GM19467 (cell line): Measurements from ENCODE around the gene ATG7.

Experiments
- ATAC-seq: cut with Tn5 transposase; IDR thresholded peaks from one replicate; pipeline ENCODE4 v1.9.1; 2021; ENCODE audit warnings: mild to moderate bottlenecking, moderate library complexity; ENCODE audit not compliant: unreplicated experiment

ATG7 gene

DNA sequence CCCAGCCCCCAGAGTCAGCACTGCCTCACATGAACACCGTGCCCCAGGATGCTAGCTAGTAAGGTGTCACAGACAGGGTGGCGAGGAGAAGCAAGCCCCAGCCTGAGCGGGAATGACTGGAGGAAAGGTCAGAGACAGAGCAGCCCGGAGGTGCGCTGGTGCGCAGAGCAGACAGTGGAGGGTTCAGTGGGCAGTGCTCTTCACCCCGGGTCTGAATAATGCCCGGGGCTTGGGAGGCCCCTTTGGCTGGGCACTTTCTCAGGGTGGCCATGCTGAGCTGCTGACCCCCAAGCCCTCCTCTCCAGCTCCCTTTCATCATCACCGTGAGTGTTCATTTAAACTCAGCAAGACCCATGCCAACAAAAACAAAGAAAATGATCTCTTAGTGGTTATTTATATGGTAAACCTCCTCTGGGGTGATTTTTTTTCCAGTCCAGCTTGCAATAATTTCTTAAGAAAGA lies 260.8 kb downstream of the ATG7 start:
- ATAC-seq, result no peak

DNA sequence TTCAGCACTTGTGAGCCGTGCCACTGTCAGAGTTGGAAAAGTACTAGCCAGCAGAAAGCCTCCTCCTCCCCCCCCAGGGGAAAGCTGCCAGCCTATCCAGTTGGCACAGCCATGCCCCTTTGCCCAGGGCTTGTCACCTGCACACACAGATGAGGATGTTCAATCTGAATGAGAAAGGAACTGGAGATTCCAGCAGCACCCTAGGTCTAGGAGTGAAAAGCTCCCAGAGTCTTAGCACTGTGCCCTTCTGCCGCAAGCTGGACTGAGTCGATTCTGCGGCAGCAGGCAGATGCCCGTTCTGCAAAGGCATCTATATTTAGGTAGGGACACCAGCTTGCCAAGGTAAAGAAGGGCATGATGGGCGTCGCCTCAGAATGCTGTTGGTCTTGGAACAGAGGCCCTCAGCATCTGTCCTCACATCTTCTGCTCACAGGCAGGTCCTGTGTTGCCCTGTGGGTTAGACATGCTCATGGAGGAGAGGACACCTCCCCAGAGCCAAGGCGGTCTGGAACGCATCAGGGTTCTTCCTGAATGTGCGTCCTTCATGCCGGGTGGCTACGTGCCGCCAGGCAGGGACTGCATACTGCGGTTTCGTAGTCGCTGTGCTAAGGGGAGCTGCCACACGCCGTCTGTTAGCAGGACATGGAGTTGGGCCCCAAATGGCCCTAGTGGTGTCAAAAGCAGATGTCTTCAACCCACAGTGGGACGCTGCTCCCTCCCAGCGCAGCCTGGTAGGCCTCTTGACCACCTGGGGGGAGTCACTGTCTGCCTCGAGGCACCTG lies 262.0 kb downstream of the ATG7 start:
- ATAC-seq, result no peak

DNA sequence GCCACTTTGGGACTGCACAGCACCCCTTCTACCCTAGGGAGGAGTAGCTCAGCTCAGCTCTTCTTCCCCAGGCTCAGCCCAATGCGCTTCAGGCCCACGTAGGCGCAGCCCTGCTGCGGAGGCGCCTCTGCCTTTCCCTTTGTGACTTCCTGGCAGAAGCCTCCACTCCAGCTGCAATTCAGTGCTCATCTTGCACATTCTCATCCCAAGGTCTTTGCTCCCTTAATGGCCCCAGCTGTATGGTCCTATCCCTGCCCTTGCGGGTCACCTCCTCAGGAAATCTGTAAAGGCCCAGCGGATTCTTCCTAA lies 262.6 kb downstream of the ATG7 start:
- no peak for ATAC-seq

DNA sequence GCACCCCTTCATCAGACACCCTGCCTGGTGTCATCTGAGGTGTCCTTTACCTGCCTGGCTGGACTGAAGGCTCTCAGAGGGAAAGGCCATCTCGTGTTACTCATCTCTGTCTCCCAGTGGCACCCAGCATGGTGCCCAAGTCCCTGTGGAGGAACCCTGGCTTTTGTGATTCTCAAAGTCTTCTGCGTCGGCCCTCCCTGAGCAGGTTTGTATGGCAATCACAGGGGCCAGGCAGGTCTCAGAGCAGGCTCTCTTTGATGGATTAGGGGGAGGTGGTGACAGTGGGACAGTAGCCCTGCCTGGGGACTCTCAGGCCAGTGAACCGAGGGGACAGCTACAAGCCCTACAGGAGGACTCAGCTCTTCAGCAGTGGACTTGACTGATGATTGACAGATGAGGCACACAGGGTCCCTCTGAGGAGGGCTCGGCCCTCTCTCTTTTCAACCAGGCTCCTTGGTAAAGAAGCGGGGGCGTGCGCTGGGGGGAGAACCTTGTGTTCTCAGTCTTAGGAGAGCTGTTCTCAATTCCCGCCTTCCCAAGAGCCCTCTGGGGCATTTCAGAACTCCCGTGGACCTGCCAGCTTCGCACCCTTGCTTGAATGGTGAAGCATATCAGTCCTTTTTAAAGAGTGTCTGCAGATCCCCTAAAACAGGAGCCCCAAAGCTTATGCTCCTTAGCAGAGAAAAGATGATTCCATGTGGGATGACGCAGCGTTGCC lies 263.2 kb downstream of the ATG7 start:
- ATAC-seq, result no peak

DNA sequence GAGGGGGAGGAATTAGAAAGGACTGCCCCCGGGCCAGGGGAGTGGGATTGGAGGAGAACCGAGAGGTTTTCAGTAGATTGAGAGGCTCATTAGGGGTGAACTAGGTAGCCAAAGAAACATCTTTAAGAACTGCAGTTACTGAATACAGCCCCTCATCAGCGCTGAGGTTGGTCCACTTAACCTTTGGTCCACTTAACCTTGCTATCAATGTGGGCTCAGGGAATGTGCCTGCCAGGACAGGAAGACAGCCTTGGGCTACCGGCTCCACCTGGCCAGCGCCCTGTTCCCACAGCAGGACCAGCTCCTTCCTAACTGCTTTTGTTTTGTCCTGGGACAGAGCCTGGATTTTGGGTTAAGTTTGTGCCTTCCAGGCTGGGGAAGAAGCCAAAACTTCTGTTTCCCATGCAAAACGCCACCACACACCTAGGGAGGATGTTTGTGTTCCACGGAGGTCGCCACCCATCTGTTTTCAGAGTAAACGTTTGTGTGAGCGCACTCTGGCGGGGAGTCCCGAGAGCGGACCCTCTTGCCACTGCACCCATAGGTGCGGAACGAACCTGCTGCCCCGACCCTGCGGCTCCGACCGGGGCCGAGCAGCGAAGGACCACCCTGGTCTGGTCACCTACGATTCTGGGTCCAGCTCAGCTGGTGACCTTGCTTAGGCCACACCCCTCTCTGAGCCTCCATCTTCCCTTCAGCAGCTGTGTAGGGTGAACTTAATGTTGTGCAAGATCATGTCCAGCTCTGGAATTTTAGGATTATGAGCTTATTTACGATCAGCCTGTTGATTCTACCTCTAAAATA lies 264.1 kb downstream of the ATG7 start:
- ATAC-seq, result no peak

DNA sequence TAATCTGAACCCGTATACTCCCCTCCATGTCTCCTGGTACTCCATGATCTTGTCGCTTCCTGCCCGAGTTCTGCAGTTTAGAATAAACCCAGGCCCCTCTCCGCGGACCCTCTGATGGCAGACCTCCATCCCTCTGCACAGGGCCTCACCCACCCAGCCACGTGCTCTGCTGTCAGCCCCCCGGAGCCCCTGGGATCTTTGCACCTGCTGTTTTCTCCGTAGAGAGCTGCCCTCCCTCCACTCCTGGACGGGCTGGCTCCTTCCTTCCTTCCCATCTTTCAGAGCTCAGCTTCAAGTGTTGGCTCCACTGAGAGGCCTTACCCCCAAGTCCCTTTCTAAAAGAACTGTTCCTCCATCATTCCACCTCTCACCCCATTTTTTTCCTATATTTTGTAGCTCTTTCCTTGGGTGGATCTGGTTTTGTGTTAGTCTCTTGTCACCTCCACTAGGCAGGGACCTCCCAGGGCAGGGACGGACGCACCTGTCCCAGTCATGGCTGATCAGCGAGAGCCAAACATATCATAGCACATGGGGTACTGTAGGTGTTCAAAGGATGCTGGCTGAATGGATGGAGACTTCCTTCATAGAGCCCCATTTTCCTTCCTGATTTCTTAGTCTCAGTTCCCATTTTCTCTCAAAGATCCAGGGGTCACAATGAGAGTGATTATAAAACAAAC lies 264.9 kb downstream of the ATG7 start:
- ATAC-seq, result no peak

DNA sequence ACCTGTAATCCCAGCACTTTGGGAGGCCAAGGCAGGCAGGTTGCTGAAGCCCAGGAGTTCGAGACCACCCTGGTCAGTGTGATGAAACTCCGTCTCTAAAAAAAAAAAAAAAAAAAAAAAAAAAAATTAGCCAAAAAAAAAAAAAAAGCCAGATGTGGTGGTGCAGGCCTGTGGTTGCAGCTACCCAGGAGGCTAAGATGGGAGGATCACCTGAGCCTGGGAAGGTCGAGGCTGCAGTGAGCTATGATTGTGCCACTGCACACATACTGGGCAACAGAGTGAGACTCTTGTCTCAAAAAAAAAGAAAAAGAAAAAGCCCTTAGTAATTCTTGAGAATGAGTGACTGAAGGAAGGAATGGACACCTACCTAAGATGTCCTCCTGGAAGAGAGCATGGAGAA lies 266.4 kb downstream of the ATG7 start:
- ATAC-seq, result no peak

DNA sequence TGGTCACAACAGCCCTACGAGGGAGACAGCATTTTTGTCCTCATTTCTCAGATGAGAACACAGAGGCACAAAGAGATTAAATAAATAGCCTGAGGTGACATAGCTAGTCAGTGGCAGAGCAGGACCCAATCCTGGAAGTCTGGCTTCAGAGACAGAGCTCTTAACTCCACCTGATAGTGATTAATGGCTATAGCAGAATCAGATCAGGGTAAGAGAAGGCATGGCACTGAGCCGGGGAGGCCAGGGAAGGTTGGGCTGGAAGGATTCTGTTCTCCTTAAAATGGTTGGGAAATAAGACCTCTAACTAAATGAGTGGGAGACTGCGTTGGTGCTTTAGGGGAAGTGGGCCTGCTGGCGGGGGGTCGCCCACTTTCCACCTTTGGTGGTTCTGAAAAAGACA lies 267.0 kb downstream of the ATG7 start:
- no peak for ATAC-seq

DNA sequence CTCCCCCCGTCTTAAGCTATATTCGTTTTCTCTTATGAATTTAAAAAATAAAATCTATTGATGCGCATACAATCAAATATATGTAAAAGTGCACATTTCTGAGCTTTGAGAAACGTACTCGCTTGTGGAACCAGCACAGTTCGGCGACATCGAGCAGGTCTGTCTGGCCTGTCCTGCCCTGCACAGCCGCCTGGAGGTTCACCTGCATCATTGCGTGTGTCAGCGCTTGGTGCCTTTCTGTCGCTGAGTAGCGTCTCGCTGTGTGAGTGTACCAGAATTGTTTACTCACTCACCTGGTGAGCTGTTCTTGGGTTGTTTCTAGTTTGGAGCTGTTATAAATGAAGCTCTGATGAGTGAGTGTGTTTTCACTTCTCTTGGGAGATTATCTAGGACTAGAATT lies 267.5 kb downstream of the ATG7 start:
- ATAC-seq, result no peak

DNA sequence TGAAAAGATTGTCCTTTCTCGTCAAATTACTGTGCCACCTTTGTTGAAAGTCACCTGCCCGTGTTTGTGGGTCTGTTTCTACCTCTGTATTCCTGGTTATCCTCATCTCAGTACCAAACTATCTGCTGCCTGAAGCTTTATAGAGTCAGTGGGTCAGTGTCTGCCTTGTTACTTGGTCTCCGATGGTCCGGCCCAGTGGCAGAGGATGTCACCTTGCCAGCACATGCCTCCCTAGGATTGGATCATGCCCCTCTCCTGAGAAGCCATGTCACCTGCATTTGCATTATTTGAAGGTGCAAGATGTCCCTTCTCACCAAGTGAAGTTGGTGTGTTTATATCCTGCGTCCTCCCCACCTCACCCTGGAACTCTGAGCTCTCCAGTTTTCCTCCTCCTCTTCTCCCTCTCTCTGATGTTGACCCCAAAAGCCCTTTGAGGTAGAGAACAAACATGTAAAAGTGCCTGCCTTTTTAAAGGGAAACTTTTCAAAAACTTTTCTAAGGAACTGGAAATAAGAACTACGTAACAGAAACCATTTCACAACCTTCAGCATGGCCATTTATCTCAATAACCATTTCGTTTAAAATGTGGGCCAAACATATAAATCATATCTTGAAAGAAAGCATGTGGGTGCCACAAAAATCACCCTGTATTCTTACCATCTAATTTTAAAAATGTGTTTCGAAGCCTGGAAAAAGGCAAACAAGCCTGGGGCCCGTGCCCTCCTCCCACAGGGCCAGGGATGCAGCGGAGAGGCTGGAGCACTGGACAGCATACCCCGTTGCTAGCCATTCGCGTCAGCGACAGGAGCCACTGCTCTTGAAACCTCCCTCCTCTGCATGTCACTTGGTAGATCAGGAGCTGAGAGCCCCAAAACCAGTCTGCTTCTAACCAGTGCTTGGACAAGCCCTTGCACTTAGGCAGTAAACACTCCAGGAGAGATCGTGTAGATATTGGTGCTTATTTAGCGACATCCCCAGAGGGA lies 269.4 kb downstream of the ATG7 start:
- no peak for ATAC-seq

DNA sequence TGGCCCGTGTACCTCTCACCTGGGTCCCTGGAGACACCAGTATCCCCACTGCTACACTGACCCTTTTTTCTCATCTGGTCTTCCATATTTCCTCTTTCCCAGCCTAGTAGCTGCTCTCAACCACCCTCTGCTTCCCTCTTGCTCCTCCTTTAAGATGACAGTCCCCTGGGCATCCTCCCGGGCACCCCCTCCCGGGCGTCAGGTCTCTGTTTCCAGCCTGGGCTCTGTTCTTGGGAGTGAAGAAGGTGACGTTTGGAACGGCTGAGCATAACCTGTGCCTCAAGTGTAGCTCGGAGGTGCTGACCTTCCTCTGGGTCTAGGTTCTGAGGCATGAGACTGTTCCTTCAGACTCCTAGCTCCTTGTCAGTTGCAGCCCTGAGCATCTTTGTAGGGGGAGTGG lies 270.4 kb downstream of the ATG7 start:
- no peak for ATAC-seq

DNA sequence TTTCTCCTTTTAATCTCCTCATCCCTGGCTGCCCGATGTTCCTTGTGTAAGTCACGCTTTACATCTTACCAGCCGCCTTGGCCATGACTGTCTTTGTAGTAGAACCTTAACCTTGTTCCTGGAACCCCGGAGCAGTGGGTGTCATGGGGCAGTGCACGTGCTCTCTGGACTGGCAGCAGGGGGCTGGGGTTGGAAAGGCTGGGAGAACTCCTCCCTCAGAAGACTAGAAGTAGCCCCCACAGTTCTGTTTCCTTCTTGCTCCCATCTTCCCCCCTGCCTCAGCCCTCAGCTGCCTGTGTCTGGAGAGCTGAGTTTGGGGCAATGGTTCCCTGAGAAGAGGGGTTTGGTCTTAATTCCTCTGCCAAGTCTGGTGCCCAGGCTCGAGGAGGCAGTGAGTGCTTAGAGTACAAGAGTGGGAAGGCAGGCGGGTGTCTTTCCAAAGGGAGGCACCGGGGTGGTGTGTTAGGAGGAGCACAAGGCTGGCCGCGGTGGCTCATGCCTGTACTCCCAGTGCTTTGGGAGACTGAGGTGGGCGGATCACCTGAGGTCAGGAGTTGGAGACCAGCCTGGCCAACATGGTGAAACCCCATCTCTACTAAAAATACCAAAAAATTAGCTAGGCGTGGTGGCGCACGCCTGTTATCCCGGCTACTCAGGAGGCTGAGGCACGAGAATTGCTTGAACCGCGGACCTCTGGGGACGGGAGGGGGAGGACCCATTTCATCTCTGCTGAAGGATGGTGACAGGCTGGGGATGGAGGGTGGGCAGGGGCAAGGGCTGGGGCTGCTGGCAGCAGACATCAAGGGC lies 271.1 kb downstream of the ATG7 start:
- no peak for ATAC-seq

DNA sequence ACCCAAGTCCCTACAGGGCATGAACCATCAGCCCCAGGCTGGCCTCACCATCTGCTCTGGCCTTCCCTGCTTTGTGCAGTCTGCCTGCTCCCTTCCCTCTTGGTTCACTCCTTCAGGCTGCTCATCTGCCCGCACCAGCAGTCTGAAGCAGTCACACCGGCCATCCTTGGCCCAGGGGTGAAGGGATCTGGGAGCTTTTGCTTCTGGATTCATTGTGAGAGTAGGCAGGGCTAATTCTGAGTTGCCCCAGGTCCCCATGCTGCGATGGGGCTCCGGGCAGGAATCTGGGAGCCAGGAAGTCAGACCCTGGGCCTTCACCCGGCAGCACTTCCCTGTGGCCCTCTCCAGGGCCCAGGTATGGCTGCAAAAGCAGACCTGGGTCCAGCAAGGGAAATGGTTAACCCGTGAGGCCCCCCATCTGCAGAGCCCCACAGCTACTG lies 271.8 kb downstream of the ATG7 start:
- no peak for ATAC-seq

DNA sequence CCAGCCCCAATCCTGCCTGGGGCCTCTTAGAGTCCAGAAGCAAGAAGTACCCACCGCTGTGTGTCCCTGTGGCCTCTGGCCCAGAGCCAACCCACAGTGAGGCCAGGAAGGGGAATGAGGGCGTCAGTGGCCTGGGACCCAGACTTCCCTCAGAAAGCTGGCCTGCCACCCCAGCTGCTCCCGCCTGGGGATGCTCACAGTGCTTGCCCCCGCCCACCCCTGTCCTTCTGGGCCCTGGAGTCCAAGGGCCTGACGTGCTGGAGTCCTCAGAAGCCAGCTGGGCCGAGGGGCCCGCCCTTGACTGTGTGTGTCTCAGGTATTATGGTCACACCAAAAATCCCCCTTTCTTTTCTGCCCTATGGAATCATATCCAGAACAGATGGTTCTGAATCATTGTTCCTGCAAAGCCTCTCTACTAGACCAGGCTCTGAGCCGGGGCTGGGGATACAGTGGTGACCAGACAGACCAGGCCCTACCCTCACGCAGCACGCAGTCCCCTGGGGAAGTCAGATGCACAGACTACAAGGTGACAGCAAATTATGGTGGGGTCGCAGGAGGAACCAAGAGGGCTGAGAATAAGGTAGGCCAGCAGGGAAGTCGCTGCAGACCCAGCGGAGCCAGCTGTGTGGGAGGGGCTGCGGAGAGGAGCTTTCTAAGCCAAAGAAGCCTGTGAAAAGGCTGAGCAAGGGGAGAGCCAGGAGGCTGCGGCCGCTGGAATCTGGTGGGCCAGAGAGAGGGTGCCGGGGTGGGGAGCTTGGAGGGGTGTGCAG lies 272.4 kb downstream of the ATG7 start:
- ATAC-seq, result no peak

DNA sequence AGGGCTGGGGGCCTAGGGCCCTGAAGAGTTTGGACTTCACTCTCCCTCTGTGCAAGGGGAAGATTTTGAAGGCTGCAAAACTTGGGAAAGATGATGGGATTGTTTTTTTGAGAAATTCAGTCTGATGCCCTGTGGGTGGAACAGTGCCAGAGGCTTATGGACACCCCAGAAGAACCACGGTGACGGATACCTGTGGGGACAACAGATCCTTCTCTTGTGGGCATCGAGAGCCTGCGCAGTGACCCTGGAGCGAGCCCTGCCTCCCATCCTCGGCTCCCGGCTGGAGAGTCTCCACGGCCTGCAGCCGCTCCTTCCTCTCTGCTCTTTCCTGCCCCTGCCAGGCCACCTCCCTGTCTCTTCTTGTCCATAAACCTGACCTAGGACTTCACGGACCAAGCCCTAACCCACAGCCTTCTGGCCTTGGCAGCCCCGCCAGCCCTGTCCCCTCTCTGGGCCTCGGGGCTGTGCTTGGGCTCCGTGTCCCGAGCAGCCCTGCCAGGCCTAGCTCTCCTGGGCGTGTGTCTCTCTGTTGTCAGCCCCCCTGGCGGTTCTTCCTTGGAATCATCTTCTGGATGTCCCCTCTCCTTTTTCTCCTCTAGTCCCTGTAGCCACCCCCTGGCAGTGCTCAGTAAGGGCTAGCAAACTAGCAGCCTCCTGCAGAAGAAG lies 273.1 kb downstream of the ATG7 start:
- ATAC-seq, result no peak

DNA sequence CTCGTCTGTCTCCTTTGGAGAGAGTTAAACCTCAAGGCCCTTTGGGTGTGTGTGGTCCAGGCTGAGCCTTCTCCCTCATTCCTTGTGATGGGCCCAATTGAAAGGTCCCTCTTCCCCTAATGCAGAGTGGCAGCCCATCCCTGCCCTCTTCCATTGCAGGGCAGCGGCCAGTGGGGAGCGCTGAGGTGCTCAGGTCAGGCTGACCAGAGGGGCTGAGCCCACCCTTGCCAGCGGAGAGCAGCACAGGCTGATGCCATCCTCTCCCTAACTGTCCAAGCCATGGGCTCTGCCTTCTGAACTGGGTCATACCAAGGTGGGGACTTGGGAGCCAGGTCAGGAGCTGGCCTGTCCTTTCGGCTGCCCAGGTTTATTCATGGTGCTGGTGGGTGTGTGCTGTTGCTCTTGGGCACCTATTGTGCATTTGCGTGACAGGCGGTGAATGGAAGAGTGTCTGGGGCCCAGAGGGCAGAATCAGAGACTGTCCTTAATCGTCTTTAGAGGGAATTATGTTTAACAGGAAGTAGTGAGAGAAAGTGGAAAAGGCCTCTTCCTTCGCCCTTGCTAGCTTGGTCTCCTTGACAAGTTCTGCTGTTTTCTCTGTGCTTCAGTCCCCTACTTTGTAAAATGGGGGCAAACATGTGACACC lies 274.6 kb downstream of the ATG7 start:
- no peak for ATAC-seq

DNA sequence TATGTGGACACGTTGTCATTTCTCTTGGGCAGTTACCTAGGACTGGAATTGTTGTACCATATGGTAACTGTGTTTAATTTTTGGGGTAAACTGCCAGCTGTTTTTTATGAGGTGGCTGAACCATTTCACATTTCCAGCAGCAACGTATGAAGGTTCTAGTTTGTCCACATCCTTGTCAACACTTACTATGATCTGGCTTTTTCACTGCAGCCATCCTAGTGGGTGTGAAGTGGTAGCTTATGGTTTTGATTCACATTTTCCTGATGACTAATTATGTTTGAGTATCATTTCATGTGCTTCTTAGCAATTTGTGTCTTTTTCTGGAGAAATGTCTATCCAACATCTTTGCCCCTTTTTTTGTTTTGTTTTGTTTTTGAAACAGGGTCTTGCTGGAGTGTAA lies 275.3 kb downstream of the ATG7 start:
- no peak for ATAC-seq
